WTC11 (cell line): ENCODE results near the gene SORCS2. TPM values are rescaled to one million over a fixed set of nuclear protein-coding genes. Genes with fewer than 3 reads are reported as not detected.
A peak's percentile ranks its signal among the peaks of the same experiment; 100 is the strongest.

Experiments
- ATAC-seq: fragments of 200-7000 bp; cut with Tn5 transposase; 2 replicates; pipeline ENCODE4 v1.10.0; 2021; ENCODE audit warnings: mild to moderate bottlenecking, moderate library complexity
- CTCF ChIA-PET: fragments of 300-600 bp; sonication (Branson Sonifier 250); formaldehyde crosslinking; loops from one replicate; lab custom pipeline; 2021; ENCODE audit warnings: antibody characterized with exemption; lab: Charles Lee
- POLR2A ChIA-PET: fragments of 350-600 bp; sonication (Branson Sonifier 250); formaldehyde crosslinking; loops from one replicate; lab custom pipeline; 2021; ENCODE audit warnings: antibody characterized with exemption; lab: Charles Lee
- DNase-seq: peaks from one replicate; pipeline ENCODE4 v3.0.0; 2021; ENCODE audit warnings: low spot score
- H3K27ac Mint-ChIP-seq: 2 replicates; pipeline ENCODE4 v1.8.0; 2021; ENCODE audit warnings: mixed read lengths
- H3K27me3 Mint-ChIP-seq: 2 replicates; pipeline ENCODE4 v1.8.0; 2021; ENCODE audit warnings: low read depth, mild to moderate bottlenecking, moderate library complexity, mixed read lengths
- H3K36me3 Mint-ChIP-seq: 2 replicates; pipeline ENCODE4 v1.8.0; 2021; ENCODE audit warnings: mixed read lengths
- H3K4me1 Mint-ChIP-seq: 2 replicates; pipeline ENCODE4 v1.8.0; 2022; ENCODE audit warnings: mixed read lengths
- H3K4me3 Mint-ChIP-seq: 2 replicates; pipeline ENCODE4 v1.8.0; 2021; ENCODE audit warnings: mild to moderate bottlenecking, moderate library complexity, mixed read lengths
- H3K9me3 Mint-ChIP-seq: 2 replicates; pipeline ENCODE4 v1.8.0; 2021; ENCODE audit warnings: mixed read lengths
- ATF1 ChIP-seq: sonication (generic); formaldehyde crosslinking; IDR thresholded peaks from 2 replicates; pipeline ENCODE4 v1.8.1; 2023; ENCODE audit warnings: mild to moderate bottlenecking, moderate library complexity, missing genetic modification reagents
- CREB1 ChIP-seq: sonication (generic); formaldehyde crosslinking; IDR thresholded peaks from 2 replicates; pipeline ENCODE4 v1.8.0; 2023; ENCODE audit warnings: mild to moderate bottlenecking, missing genetic modification reagents
- CREM ChIP-seq: sonication (generic); formaldehyde crosslinking; IDR thresholded peaks from 2 replicates; pipeline ENCODE4 v1.8.1; 2022; ENCODE audit warnings: mild to moderate bottlenecking, missing genetic modification reagents, moderate library complexity
- ELF4 ChIP-seq: sonication (generic); formaldehyde crosslinking; IDR thresholded peaks from 2 replicates; pipeline ENCODE4 v1.8.1; 2022; ENCODE audit warnings: low read depth, mild to moderate bottlenecking, moderate library complexity, missing genetic modification reagents
- ETV6 ChIP-seq: sonication (generic); formaldehyde crosslinking; IDR thresholded peaks from 2 replicates; pipeline ENCODE4 v1.8.1; 2022; ENCODE audit warnings: mild to moderate bottlenecking, missing genetic modification reagents
- FOXJ3 ChIP-seq: sonication (generic); formaldehyde crosslinking; IDR thresholded peaks from 2 replicates; pipeline ENCODE4 v1.9.0; 2021; ENCODE audit warnings: missing genetic modification reagents, mild to moderate bottlenecking, borderline replicate concordance
- SMAD4 ChIP-seq: sonication (generic); formaldehyde crosslinking; IDR thresholded peaks from 2 replicates; pipeline ENCODE4 v1.8.0; 2022; ENCODE audit warnings: mild to moderate bottlenecking, missing genetic modification reagents
- ZBTB21 ChIP-seq: sonication (generic); formaldehyde crosslinking; IDR thresholded peaks from 2 replicates; pipeline ENCODE4 v1.8.1; 2023; ENCODE audit warnings: mild to moderate bottlenecking, missing genetic modification reagents, borderline replicate concordance
- ZNF219 ChIP-seq: sonication (generic); formaldehyde crosslinking; IDR thresholded peaks from 2 replicates; pipeline ENCODE4 v1.8.0; 2023; ENCODE audit warnings: missing genetic modification reagents, mild to moderate bottlenecking, borderline replicate concordance
- ZNF396 ChIP-seq: fragments of 250-450 bp; sonication (Bioruptor Pico); IDR thresholded peaks from 2 replicates; pipeline ENCODE4 v1.8.0; 2021; ENCODE audit warnings: mild to moderate bottlenecking, moderate library complexity, borderline replicate concordance
- ZNF671 ChIP-seq: fragments of 250-450 bp; sonication (Bioruptor Pico); IDR thresholded peaks from 2 replicates; pipeline ENCODE4 v1.8.0; 2021; ENCODE audit warnings: mild to moderate bottlenecking
- total RNA-seq: library from RNA; stranded (reverse); gene quantifications from 3 replicates; pipeline ENCODE4 v1.2.3, GENCODE V29; 2021
- TF ChIP-seq, protein P1 (sequence below): sonication (generic); formaldehyde crosslinking; IDR thresholded peaks from 2 replicates; pipeline ENCODE4 v1.8.0; 2023; ENCODE audit warnings: missing genetic modification reagents, mild to moderate bottlenecking, borderline replicate concordance
- TF ChIP-seq, protein P2 (sequence below): sonication (generic); formaldehyde crosslinking; IDR thresholded peaks from 2 replicates; pipeline ENCODE4 v1.8.1; 2022; ENCODE audit warnings: mild to moderate bottlenecking, missing genetic modification reagents, moderate library complexity, borderline replicate concordance
- TF ChIP-seq, protein P3 (sequence below): fragments of 250-450 bp; sonication (Bioruptor Pico); conservative IDR thresholded peaks from 2 replicates; pipeline ENCODE4 v1.9.0; 2021; ENCODE audit warnings: mild to moderate bottlenecking
- TF ChIP-seq, protein P4 (sequence below): sonication (generic); formaldehyde crosslinking; IDR thresholded peaks from 2 replicates; pipeline ENCODE4 v1.8.1; 2023; ENCODE audit warnings: mild to moderate bottlenecking, missing genetic modification reagents, moderate library complexity
- TF ChIP-seq, protein P5 (sequence below): sonication (generic); formaldehyde crosslinking; IDR thresholded peaks from 2 replicates; pipeline ENCODE4 v1.8.1; 2022; ENCODE audit warnings: missing genetic modification reagents, borderline replicate concordance
- TF ChIP-seq, protein P6 (sequence below): sonication (generic); formaldehyde crosslinking; IDR thresholded peaks from 2 replicates; pipeline ENCODE4 v1.8.1; 2023; ENCODE audit warnings: mild to moderate bottlenecking, missing genetic modification reagents
- TF ChIP-seq, protein P7 (sequence below): fragments of 250-450 bp; sonication (Bioruptor Pico); IDR thresholded peaks from 2 replicates; pipeline ENCODE4 v1.8.0; 2021; ENCODE audit warnings: mild to moderate bottlenecking
- TF ChIP-seq, protein P8 (sequence below): sonication (generic); formaldehyde crosslinking; IDR thresholded peaks from 2 replicates; pipeline ENCODE4 v1.8.1; 2023; ENCODE audit warnings: mild to moderate bottlenecking, moderate library complexity, missing genetic modification reagents

Gene SORCS2
- total RNA-seq, 1 experiment from 2014 or later = 6.6 TPM

DNA sequence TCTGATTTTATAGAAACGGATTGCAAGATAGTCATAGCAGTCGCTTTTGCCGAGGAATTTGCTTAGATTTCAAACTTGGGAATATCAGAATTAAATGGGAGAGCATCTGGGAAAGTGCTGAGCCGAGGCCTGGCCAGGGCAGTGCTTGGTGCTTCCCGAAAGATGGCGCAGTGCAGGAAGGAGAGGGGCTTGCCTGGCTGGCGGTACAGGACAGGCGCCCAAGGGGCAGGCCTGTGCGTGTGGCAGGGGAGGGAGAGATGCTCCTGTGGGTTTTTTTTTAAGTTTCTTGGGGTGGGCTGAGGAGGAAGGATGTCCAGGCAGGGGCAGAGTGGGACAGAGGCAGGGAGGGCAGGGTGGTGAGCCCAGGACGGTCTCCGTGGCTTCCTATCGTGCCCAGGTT, 506.2 kb downstream of the SORCS2 start (continued):
- TF ChIP-seq, protein P1, sequence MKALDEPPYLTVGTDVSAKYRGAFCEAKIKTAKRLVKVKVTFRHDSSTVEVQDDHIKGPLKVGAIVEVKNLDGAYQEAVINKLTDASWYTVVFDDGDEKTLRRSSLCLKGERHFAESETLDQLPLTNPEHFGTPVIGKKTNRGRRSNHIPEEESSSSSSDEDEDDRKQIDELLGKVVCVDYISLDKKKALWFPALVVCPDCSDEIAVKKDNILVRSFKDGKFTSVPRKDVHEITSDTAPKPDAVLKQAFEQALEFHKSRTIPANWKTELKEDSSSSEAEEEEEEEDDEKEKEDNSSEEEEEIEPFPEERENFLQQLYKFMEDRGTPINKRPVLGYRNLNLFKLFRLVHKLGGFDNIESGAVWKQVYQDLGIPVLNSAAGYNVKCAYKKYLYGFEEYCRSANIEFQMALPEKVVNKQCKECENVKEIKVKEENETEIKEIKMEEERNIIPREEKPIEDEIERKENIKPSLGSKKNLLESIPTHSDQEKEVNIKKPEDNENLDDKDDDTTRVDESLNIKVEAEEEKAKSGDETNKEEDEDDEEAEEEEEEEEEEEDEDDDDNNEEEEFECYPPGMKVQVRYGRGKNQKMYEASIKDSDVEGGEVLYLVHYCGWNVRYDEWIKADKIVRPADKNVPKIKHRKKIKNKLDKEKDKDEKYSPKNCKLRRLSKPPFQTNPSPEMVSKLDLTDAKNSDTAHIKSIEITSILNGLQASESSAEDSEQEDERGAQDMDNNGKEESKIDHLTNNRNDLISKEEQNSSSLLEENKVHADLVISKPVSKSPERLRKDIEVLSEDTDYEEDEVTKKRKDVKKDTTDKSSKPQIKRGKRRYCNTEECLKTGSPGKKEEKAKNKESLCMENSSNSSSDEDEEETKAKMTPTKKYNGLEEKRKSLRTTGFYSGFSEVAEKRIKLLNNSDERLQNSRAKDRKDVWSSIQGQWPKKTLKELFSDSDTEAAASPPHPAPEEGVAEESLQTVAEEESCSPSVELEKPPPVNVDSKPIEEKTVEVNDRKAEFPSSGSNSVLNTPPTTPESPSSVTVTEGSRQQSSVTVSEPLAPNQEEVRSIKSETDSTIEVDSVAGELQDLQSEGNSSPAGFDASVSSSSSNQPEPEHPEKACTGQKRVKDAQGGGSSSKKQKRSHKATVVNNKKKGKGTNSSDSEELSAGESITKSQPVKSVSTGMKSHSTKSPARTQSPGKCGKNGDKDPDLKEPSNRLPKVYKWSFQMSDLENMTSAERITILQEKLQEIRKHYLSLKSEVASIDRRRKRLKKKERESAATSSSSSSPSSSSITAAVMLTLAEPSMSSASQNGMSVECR (CRISPR knock-in tag) = no peak
- TF ChIP-seq, protein P2, sequence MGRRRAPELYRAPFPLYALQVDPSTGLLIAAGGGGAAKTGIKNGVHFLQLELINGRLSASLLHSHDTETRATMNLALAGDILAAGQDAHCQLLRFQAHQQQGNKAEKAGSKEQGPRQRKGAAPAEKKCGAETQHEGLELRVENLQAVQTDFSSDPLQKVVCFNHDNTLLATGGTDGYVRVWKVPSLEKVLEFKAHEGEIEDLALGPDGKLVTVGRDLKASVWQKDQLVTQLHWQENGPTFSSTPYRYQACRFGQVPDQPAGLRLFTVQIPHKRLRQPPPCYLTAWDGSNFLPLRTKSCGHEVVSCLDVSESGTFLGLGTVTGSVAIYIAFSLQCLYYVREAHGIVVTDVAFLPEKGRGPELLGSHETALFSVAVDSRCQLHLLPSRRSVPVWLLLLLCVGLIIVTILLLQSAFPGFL (CRISPR knock-in tag) = no peak
- TF ChIP-seq ATF1 (CRISPR knock-in tag) (no peak), ZNF219 (no peak), ZNF671 (CRISPR knock-in tag) (no peak)

DNA sequence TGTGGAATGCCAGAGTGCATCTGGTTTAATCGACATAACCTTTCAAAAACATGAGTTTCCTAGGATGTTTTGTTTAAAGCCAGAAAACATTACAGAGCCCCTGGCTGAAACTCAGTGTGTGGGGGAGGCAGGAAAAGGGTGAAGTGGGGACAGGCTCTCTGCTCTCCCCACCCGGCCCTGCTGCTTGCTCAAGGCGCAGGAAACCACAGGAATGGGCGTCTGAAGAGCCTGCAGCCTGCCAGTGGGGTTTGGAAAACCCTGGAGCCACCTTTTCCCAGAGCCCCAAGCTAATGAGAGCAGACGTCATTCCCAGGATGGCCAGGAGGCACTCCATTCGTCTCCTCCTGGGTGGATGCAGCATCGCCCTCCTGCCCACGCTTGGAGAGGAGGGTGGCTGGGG, 506.7 kb downstream of the SORCS2 start:
- Mint-ChIP-seq H3K4me3 (no peak overlapping the region), H3K27ac (no peak overlapping the region), H3K27me3 (no peaks in the 10 kb centered on the region; the same call in 1 of the 2 replicates), H3K36me3 (no peaks in the 10 kb centered on the region), H3K4me1 (peaks cover 20% of the 10 kb centered on the region), H3K9me3 (no peaks in the 10 kb centered on the region; the same call in 1 of the 2 replicates)
- DNase-seq (no peak), ATAC-seq (peak; percentile 17)
- TF ChIP-seq ETV6 (CRISPR knock-in tag) (no peak), ZNF396 (CRISPR knock-in tag) (no peak), ZBTB21 (no peak), SMAD4 (no peak), ELF4 (CRISPR knock-in tag) (no peak), CREM (CRISPR knock-in tag) (no peak), CREB1 (CRISPR knock-in tag) (no peak), FOXJ3 (CRISPR knock-in tag) (no peak), ATF1 (CRISPR knock-in tag) (no peak)
- TF ChIP-seq, protein P3, sequence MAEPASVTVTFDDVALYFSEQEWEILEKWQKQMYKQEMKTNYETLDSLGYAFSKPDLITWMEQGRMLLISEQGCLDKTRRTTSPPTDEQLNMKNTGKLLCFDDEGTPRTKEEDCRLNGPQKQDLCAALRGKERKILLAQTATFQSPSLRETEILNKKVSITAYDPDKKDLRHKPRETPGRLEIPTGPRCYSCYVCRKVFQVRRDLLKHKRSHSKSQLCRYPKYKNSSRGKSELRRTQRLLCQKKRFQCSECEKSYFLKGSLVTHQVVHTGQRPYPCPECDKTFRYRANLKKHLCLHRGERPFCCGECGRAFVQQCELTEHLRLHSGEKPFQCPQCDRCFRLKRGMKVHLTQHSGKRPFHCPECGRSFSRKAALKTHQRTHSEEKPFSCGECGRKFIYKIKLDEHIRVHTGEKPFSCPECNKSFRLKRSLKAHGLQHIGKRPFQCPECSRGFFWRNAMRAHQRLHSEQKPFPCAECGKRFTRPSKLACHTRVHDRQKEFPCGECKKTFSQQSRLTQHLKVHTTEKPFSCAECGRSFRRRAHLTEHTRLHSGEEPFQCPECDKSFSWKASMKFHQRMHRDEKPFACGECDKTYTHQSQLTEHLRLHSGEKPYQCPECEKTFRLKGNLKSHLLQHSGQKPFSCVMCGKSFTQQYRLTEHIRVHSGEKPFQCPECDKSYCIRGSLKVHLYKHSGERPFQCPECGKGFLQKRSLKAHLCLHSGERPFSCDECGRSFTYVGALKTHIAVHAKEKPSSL (CRISPR knock-in tag) = no peak
- TF ChIP-seq, protein P4, sequence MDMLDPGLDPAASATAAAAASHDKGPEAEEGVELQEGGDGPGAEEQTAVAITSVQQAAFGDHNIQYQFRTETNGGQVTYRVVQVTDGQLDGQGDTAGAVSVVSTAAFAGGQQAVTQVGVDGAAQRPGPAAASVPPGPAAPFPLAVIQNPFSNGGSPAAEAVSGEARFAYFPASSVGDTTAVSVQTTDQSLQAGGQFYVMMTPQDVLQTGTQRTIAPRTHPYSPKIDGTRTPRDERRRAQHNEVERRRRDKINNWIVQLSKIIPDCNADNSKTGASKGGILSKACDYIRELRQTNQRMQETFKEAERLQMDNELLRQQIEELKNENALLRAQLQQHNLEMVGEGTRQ = no peak
- TF ChIP-seq, protein P5, sequence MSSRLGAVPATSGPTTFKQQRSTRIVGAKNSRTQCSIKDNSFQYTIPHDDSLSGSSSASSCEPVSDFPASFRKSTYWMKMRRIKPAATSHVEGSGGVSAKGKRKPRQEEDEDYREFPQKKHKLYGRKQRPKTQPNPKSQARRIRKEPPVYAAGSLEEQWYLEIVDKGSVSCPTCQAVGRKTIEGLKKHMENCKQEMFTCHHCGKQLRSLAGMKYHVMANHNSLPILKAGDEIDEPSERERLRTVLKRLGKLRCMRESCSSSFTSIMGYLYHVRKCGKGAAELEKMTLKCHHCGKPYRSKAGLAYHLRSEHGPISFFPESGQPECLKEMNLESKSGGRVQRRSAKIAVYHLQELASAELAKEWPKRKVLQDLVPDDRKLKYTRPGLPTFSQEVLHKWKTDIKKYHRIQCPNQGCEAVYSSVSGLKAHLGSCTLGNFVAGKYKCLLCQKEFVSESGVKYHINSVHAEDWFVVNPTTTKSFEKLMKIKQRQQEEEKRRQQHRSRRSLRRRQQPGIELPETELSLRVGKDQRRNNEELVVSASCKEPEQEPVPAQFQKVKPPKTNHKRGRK (CRISPR knock-in tag) = no peak
- TF ChIP-seq, protein P6, sequence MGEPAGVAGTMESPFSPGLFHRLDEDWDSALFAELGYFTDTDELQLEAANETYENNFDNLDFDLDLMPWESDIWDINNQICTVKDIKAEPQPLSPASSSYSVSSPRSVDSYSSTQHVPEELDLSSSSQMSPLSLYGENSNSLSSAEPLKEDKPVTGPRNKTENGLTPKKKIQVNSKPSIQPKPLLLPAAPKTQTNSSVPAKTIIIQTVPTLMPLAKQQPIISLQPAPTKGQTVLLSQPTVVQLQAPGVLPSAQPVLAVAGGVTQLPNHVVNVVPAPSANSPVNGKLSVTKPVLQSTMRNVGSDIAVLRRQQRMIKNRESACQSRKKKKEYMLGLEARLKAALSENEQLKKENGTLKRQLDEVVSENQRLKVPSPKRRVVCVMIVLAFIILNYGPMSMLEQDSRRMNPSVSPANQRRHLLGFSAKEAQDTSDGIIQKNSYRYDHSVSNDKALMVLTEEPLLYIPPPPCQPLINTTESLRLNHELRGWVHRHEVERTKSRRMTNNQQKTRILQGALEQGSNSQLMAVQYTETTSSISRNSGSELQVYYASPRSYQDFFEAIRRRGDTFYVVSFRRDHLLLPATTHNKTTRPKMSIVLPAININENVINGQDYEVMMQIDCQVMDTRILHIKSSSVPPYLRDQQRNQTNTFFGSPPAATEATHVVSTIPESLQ (CRISPR knock-in tag) = no peak
- TF ChIP-seq, protein P7, sequence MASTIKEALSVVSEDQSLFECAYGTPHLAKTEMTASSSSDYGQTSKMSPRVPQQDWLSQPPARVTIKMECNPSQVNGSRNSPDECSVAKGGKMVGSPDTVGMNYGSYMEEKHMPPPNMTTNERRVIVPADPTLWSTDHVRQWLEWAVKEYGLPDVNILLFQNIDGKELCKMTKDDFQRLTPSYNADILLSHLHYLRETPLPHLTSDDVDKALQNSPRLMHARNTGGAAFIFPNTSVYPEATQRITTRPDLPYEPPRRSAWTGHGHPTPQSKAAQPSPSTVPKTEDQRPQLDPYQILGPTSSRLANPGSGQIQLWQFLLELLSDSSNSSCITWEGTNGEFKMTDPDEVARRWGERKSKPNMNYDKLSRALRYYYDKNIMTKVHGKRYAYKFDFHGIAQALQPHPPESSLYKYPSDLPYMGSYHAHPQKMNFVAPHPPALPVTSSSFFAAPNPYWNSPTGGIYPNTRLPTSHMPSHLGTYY (CRISPR knock-in tag) = no peak
- TF ChIP-seq, protein P8, sequence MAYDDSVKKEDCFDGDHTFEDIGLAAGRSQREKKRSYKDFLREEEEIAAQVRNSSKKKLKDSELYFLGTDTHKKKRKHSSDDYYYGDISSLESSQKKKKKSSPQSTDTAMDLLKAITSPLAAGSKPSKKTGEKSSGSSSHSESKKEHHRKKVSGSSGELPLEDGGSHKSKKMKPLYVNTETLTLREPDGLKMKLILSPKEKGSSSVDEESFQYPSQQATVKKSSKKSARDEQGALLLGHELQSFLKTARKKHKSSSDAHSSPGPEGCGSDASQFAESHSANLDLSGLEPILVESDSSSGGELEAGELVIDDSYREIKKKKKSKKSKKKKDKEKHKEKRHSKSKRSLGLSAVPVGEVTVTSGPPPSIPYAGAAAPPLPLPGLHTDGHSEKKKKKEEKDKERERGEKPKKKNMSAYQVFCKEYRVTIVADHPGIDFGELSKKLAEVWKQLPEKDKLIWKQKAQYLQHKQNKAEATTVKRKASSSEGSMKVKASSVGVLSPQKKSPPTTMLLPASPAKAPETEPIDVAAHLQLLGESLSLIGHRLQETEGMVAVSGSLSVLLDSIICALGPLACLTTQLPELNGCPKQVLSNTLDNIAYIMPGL (CRISPR knock-in tag) = no peak
- CTCF ChIA-PET = no interaction called here
- POLR2A ChIA-PET = no interaction called here
